GM12892 (cell line): ENCODE measurements around the gene HSPH1.

Experiments used
- POLR2A ChIP-seq: IDR thresholded peaks from 2 replicates; pipeline ENCODE4 v1.6.1; 2011; ENCODE audit warnings: low read depth, low read length, control low read depth
- POLR2AphosphoS5 ChIP-seq: IDR thresholded peaks from 2 replicates; pipeline ENCODE4 v1.6.1; 2011; ENCODE audit warnings: low read depth, low read length, control low read depth
- TAF1 ChIP-seq: IDR thresholded peaks from 2 replicates; pipeline ENCODE4 v1.6.1; 2011; ENCODE audit warnings: low read depth, mild to moderate bottlenecking, control low read depth, low read length, borderline replicate concordance

GRCh38 chr13:31093145-31093885 is 68.4 kb downstream of the HSPH1 start:
- TF ChIP-seq POLR2A (no peak), TAF1 (no peak), POLR2AphosphoS5 (no peak)
